H1 (cell line): ENCODE measurements around the gene MANSC4. TPM values are rescaled to one million over a fixed set of nuclear protein-coding genes. Genes with fewer than 3 reads are reported as not detected.

Source experiments
- CTCF ChIA-PET: fragments of 300-600 bp; sonication (Branson Sonifier 250); formaldehyde crosslinking; loops from one replicate; lab custom pipeline; 2021; ENCODE audit not compliant: partially characterized antibody; lab: Charles Lee
- POLR2A ChIA-PET: fragments of 300-600 bp; sonication (Branson Sonifier 250); formaldehyde crosslinking; loops from one replicate; lab custom pipeline; 2021; ENCODE audit warnings: inconsistent platforms; ENCODE audit not compliant: partially characterized antibody; lab: Charles Lee
- DNase-seq, 2 experiments: peaks; one replicate each; pipeline versions ENCODE4 v3.0.0 to v3.0.0-alpha.2; 2010 to 2022; ENCODE audit warnings: low spot score in 2 of 2, low read depth in 1 of 2, mixed read lengths in 1 of 2
- FAIRE-seq: peaks from 2 replicates; lab custom pipeline; 2011; peaks lifted over from hg19 to GRCh38; lab: Jason Lieb, UNC
- H2AFZ ChIP-seq: 2 replicates; pipeline ENCODE4 v1.8.1; 2012; ENCODE audit warnings: low read length, inconsistent platforms
- H2AK5ac ChIP-seq: 2 replicates; pipeline ENCODE4 v1.6.1; 2013; ENCODE audit warnings: low read depth, low read length
- H2BK120ac ChIP-seq: replicated peaks from 2 replicates; pipeline ENCODE3; 2013; ENCODE audit warnings: low read depth, low read length, inconsistent platforms
- H2BK12ac ChIP-seq: 2 replicates; pipeline ENCODE4 v1.6.1; 2013; ENCODE audit warnings: low read depth, low read length
- H2BK15ac ChIP-seq: 2 replicates; pipeline ENCODE4 v1.6.1; 2013; ENCODE audit warnings: low read length
- H2BK20ac ChIP-seq: 2 replicates; pipeline ENCODE4 v1.6.1; 2013; ENCODE audit warnings: low read length
- H2BK5ac ChIP-seq: 2 replicates; pipeline ENCODE4 v1.6.1; 2013; ENCODE audit warnings: low read depth, low read length
- H3K14ac ChIP-seq: 2 replicates; pipeline ENCODE4 v1.6.1; 2013; ENCODE audit warnings: inconsistent platforms; ENCODE audit not compliant: insufficient read length
- H3K18ac ChIP-seq: 2 replicates; pipeline ENCODE4 v1.6.1; 2013; ENCODE audit warnings: low read length; ENCODE audit errors: extremely low read depth
- H3K23ac ChIP-seq: 2 replicates; pipeline ENCODE4 v1.6.1; 2013; ENCODE audit warnings: inconsistent platforms; ENCODE audit not compliant: insufficient read length
- H3K23me2 ChIP-seq: 2 replicates; pipeline ENCODE4 v1.6.1; 2013; ENCODE audit warnings: low read depth, low read length
- H3K27ac ChIP-seq: 2 replicates; pipeline ENCODE4 v1.6.1; 2011; ENCODE audit warnings: low read depth, low read length, inconsistent platforms
- H3K27me3 ChIP-seq, 4 experiments: replicated peaks in 1 of 4; 1 replicate in 1 of 4; 2 replicates in 3 of 4; pipeline versions ENCODE4 v1.6.1 to v1.8.1; 2011 to 2013; ENCODE audit warnings: low read length in 3 of 4, mild to moderate bottlenecking in 3 of 4, inconsistent platforms in 2 of 4, mixed read lengths in 2 of 4, moderate library complexity in 1 of 4; ENCODE audit not compliant: control insufficient read depth in 3 of 4, insufficient read depth in 3 of 4; ENCODE audit errors: extremely low read depth in 1 of 4
- H3K36me3 ChIP-seq, 4 experiments: 2 replicates each; pipeline versions ENCODE4 v1.6.1 to v1.8.1; 2011 to 2013; ENCODE audit warnings: mild to moderate bottlenecking in 4 of 4, low read length in 3 of 4, moderate library complexity in 2 of 4, control low read depth in 1 of 4, inconsistent platforms in 1 of 4; ENCODE audit not compliant: insufficient read depth in 4 of 4, control insufficient read depth in 2 of 4
- H3K4ac ChIP-seq: replicated peaks from 2 replicates; pipeline ENCODE3; 2013; ENCODE audit warnings: low read length, low read depth, mixed read lengths, inconsistent platforms; ENCODE audit not compliant: insufficient read length
- H3K4me1 ChIP-seq, 4 experiments: replicated peaks in 1 of 4; 1 replicate in 1 of 4; 2 replicates in 3 of 4; pipeline versions ENCODE4 v1.6.1 to v1.8.1; 2011 to 2013; ENCODE audit warnings: low read length in 3 of 4, inconsistent platforms in 2 of 4, mixed read lengths in 1 of 4; ENCODE audit not compliant: insufficient read depth in 4 of 4, control insufficient read depth in 3 of 4
- H3K4me2 ChIP-seq, 2 experiments: 2 replicates each; pipeline versions ENCODE4 v1.6.1 to v1.8.1; 2011 to 2013; ENCODE audit warnings: low read depth in 2 of 2, low read length in 2 of 2, control low read depth in 1 of 2, inconsistent platforms in 1 of 2, mild to moderate bottlenecking in 1 of 2; ENCODE audit not compliant: insufficient read depth in 1 of 2
- H3K4me3 ChIP-seq, 4 experiments: fragments of 200-600, 300-600 bp in 1 of 4; sonication (generic), shearing (Covaris generic), sonication (Bioruptor Twin) in 1 of 4; 2 replicates each; pipeline versions ENCODE4 v1.5.1 to v1.8.1; 2011 to 2016; ENCODE audit warnings: low read length in 4 of 4, low read depth in 3 of 4, control low read depth in 2 of 4, inconsistent platforms in 2 of 4, mild to moderate bottlenecking in 2 of 4, mixed read lengths in 1 of 4, moderate library complexity in 1 of 4; ENCODE audit not compliant: insufficient read depth in 2 of 4; ENCODE audit errors: extremely low read depth in 1 of 4
- H3K56ac ChIP-seq: replicated peaks from 2 replicates; pipeline ENCODE3; 2013; ENCODE audit warnings: low read depth, mild to moderate bottlenecking, mixed read lengths, low read length, inconsistent platforms; ENCODE audit not compliant: insufficient read length
- H3K79me1 ChIP-seq: 2 replicates; pipeline ENCODE4 v1.6.1; 2013; ENCODE audit warnings: low read depth, low read length, control low read depth
- H3K79me2 ChIP-seq, 2 experiments: 2 replicates each; pipeline versions ENCODE4 v1.6.1 to v1.8.1; 2012 to 2013; ENCODE audit warnings: low read length in 2 of 2, mild to moderate bottlenecking in 2 of 2, inconsistent platforms in 1 of 2; ENCODE audit not compliant: insufficient read depth in 2 of 2, control insufficient read depth in 1 of 2
- H3K9ac ChIP-seq, 4 experiments: replicated peaks in 1 of 4; 1 replicate in 1 of 4; 2 replicates in 3 of 4; pipeline versions ENCODE4 v1.6.1 to v1.8.1; 2011 to 2013; ENCODE audit warnings: low read depth in 3 of 4, low read length in 3 of 4, control low read depth in 2 of 4, mild to moderate bottlenecking in 2 of 4, moderate library complexity in 2 of 4, inconsistent platforms in 1 of 4; ENCODE audit errors: extremely low read depth in 1 of 4
- H3K9me3 ChIP-seq, 2 experiments: 2 replicates each; pipeline versions ENCODE4 v1.6.1 to v1.8.1; 2012 to 2013; ENCODE audit warnings: mild to moderate bottlenecking in 2 of 2, moderate library complexity in 2 of 2, control low read depth in 1 of 2, inconsistent platforms in 1 of 2, low read depth in 1 of 2, low read length in 1 of 2, mixed read lengths in 1 of 2; ENCODE audit not compliant: insufficient read depth in 2 of 2
- H4K20me1 ChIP-seq, 2 experiments: replicated peaks in 1 of 2; 2 replicates each; pipeline versions ENCODE3 to v1.8.1; 2011 to 2013; ENCODE audit warnings: inconsistent platforms in 2 of 2, low read length in 2 of 2, mild to moderate bottlenecking in 1 of 2; ENCODE audit not compliant: insufficient read depth in 2 of 2, control insufficient read depth in 1 of 2
- H4K5ac ChIP-seq: 2 replicates; pipeline ENCODE4 v1.6.1; 2013; ENCODE audit warnings: low read length, low read depth, mixed read lengths, inconsistent platforms; ENCODE audit not compliant: insufficient read length
- H4K8ac ChIP-seq: 2 replicates; pipeline ENCODE4 v1.8.0; 2013; ENCODE audit warnings: mild to moderate bottlenecking, moderate library complexity, low read length, inconsistent platforms; ENCODE audit not compliant: insufficient read depth; ENCODE audit errors: extremely low read depth
- H4K91ac ChIP-seq: replicated peaks from 2 replicates; pipeline ENCODE3; 2013; ENCODE audit warnings: low read length, mixed read lengths, inconsistent platforms; ENCODE audit not compliant: insufficient read length
- POLR2AphosphoS5 ChIP-seq: IDR thresholded peaks from 2 replicates; pipeline ENCODE4 v1.6.1; 2011; ENCODE audit warnings: low read depth, low read length
- WGBS, 2 experiments: shearing (Covaris generic) in 1 of 2; methylation state at CpG; one replicate each; pipeline versions ENCODE4 v1.1.6 to v1.1.7; 2013 to 2015; ENCODE audit warnings: low lambda C conversion rate in 2 of 2, mixed read lengths in 2 of 2, inconsistent platforms in 1 of 2, low coverage in 1 of 2, missing lambda C conversion rate in 1 of 2; ENCODE audit not compliant: insufficient replicate concordance in 2 of 2, insufficient coverage in 1 of 2, insufficient read length in 1 of 2; ENCODE audit errors: extremely low coverage in 1 of 2, missing lambda C conversion rate in 1 of 2; 5-methylcytosine and 5-hydroxymethylcytosine counted together
- polyA plus RNA-seq, 7 experiments: library from polyadenylated mRNA; depleted of rRNA in 3 of 7; stranded (reverse) in 5 of 7; unstranded in 2 of 7; fragments of >200 nt in 5 of 7; fragments of 200-250 nt in 2 of 7; gene quantifications; 1 replicate in 5 of 7; 2 replicates in 1 of 7; 4 replicates in 1 of 7; pipeline versions ENCODE4 v1.2.1 to v1.2.3, GENCODE V29; 2011 to 2013; ENCODE audit warnings: missing spikeins in 2 of 7, mixed read lengths in 2 of 7
- total RNA-seq: library from RNA; stranded (reverse); fragmentation: NEBNext Ultra II Directional; extraction: Animal tissue kit (Norgen Biotek cat#: 25700); gene quantifications from 2 replicates; pipeline ENCODE4 v1.2.1, GENCODE V29; 2021

Gene MANSC4
- total and polyA plus RNA-seq, 2 of the 8 experiments (the other 6 are each of a cell fraction or from before 2014, with no cell fraction given) = not detected

GRCh38 chr12:27777141-27777540, 2.9 kb downstream of the MANSC4 start:
- Histone ChIP-seq H2BK120ac (no peak overlapping the region), H3K23ac (no peak overlapping the region), H2BK20ac (no peak overlapping the region), H4K5ac (no peak overlapping the region), H3K4me2 (no peak overlapping the region), H3K9me3 (no peaks in the 10 kb centered on the region), H2BK12ac (no peak overlapping the region), H3K79me1 (no peaks in the 10 kb centered on the region), H3K9ac (no peak overlapping the region), H3K4ac (no peak overlapping the region), H3K4me1 (peaks cover 0 to 14% (median 10%) of the 10 kb centered on the region in 4 experiments; a peak in 6 of 7 replicates), H3K27ac (no peak overlapping the region), H2AFZ (no peak overlapping the region), H3K18ac (no peak overlapping the region), H3K79me2 (peaks cover 0 to 16% of the 10 kb centered on the region in 2 experiments; a peak in 2 of 4 replicates), H2BK15ac (no peak overlapping the region), H3K23me2 (peaks cover 11% of the 10 kb centered on the region), H4K20me1 (no peaks in the 10 kb centered on the region), H4K8ac (no peak overlapping the region), H3K27me3 (no peaks in the 10 kb centered on the region), H3K14ac (no peak overlapping the region), H2BK5ac (no peak overlapping the region), H4K91ac (no peak overlapping the region), H3K4me3 (no peak overlapping the region), H3K36me3 (no peaks in the 10 kb centered on the region), H3K56ac (no peak overlapping the region), H2AK5ac (no peak overlapping the region)
- 89% methylated on average over 5 of the region's 5 CpGs; no CpG with 5 or more reads in 1 of the 2 experiments for WGBS, 2 experiments
- ChIA-PET CTCF (interaction anchor here (1.3 kb wide), 1 partner anchor 44 kb away, joined by 4 read pairs; no protein-coding TSS in a partner anchor), POLR2A (no interaction called here)
- no peak for DNase-seq
- no peak for FAIRE-seq
- no peak for TF ChIP-seq POLR2AphosphoS5
